ENCODE measurements around the gene CACNA1E. TPM values are rescaled to one million over a fixed set of nuclear protein-coding genes. Genes with fewer than 3 reads are reported as not detected.

CACNA1E gene
- total RNA-seq, 4 donors from 2014 or later = 0.47 to 0.83 TPM; not detected in 2

DNA sequence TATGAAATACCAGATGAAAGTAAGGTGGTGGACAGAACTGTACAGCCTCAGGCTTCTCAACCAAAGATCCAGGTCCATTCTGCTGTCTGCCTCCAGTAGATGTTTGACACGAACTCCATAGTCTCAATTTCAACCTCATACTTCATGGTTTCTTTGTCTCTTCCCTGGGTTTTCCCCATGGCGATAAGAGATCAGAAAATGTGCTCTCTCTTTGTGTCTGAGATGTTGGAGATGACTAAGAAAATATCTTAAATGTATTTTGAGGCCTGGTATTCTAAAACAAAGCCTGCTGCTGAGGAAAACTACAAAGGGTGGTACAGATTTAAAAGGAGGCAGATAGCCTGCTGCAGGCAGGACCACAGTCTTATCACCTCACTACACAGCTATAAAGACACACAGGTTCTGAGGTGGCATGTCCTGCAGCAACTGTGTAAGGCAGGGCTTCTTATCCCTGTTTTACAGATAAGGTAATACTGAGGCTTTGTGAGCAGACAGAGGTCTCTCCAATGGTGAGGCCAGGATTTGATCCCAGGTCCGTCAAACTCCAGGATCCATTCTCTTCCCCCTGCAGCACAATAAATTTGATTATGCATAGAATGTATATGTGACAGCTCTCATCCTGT is 40.0 kb upstream of the CACNA1E start:
- no peak overlapping the region for H3K27ac ChIP-seq
- H3K4me1 ChIP-seq = peaks cover 0 to 5% (median 2%) of the 10 kb centered on the region in 4 donors
- H3K9me3 ChIP-seq = no peaks in the 10 kb centered on the region
- TF ChIP-seq, protein P1, sequence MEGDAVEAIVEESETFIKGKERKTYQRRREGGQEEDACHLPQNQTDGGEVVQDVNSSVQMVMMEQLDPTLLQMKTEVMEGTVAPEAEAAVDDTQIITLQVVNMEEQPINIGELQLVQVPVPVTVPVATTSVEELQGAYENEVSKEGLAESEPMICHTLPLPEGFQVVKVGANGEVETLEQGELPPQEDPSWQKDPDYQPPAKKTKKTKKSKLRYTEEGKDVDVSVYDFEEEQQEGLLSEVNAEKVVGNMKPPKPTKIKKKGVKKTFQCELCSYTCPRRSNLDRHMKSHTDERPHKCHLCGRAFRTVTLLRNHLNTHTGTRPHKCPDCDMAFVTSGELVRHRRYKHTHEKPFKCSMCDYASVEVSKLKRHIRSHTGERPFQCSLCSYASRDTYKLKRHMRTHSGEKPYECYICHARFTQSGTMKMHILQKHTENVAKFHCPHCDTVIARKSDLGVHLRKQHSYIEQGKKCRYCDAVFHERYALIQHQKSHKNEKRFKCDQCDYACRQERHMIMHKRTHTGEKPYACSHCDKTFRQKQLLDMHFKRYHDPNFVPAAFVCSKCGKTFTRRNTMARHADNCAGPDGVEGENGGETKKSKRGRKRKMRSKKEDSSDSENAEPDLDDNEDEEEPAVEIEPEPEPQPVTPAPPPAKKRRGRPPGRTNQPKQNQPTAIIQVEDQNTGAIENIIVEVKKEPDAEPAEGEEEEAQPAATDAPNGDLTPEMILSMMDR (IDR thresholded peaks at IDR 0.05) = no peak
- no peaks in the 10 kb centered on the region for H3K27me3 ChIP-seq
- no peaks in the 10 kb centered on the region for H3K36me3 ChIP-seq
- DNase-seq = no peak
- H3K4me3 ChIP-seq = no peak overlapping the region

GRCh38 chr1:181445436-181445835 is 37.9 kb upstream of the CACNA1E start:
- TF ChIP-seq POLR2A (IDR thresholded peaks at IDR 0.05) = no peak
- TF ChIP-seq, protein P1 (IDR thresholded peaks at IDR 0.05) = no peak
- H3K9me3 ChIP-seq = no peaks in the 10 kb centered on the region
- DNase-seq = no peak
- H3K27ac ChIP-seq = no peak overlapping the region
- no peak overlapping the region for H3K4me3 ChIP-seq
- peaks cover 0 to 8% (median 2%) of the 10 kb centered on the region in 4 donors for H3K4me1 ChIP-seq
- no peaks in the 10 kb centered on the region for H3K36me3 ChIP-seq
- no peaks in the 10 kb centered on the region for H3K27me3 ChIP-seq

DNA sequence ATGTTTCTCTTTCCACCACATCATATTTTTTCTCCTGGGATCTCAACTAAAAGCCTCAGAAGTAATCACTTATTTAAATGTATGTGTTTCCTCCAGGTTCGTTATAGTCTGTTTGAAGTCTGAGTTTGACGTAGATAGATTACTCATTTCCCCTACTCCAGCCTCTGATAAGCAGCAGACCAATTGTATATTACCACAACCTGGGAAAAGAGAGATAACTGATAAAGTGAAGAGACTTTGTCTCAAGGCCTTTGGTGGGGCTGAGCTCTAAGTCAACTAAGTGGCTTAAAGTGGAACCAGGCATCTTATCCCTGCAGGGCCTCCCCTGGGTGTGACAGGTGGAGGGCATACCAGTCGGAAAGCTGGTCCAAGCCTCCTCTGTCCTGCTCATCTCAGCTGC is 34.9 kb upstream of the CACNA1E start:
- Histone ChIP-seq H3K27me3 (no peaks in the 10 kb centered on the region), H3K4me3 (no peak overlapping the region), H3K9me3 (no peaks in the 10 kb centered on the region), H3K36me3 (no peaks in the 10 kb centered on the region), H3K4me1 (peaks cover 0 to 4% (median 0%) of the 10 kb centered on the region in 4 donors), H3K27ac (no peak overlapping the region)
- no peak for TF ChIP-seq POLR2A (IDR thresholded peaks at IDR 0.05)
- TF ChIP-seq, protein P1 (IDR thresholded peaks at IDR 0.05) = no peak
- DNase-seq = no peak

GRCh38 chr1:181451661-181452230 is 31.6 kb upstream of the CACNA1E start:
- peaks cover 0 to 4% (median 0%) of the 10 kb centered on the region in 4 donors for H3K4me1 ChIP-seq
- no peak overlapping the region for H3K27ac ChIP-seq
- H3K36me3 ChIP-seq = no peaks in the 10 kb centered on the region
- DNase-seq = no peak
- H3K27me3 ChIP-seq = no peaks in the 10 kb centered on the region
- no peak for TF ChIP-seq POLR2A (IDR thresholded peaks at IDR 0.05)
- TF ChIP-seq, protein P1 (IDR thresholded peaks at IDR 0.05) = no peak
- H3K4me3 ChIP-seq = no peak overlapping the region
- H3K9me3 ChIP-seq = no peaks in the 10 kb centered on the region

DNA sequence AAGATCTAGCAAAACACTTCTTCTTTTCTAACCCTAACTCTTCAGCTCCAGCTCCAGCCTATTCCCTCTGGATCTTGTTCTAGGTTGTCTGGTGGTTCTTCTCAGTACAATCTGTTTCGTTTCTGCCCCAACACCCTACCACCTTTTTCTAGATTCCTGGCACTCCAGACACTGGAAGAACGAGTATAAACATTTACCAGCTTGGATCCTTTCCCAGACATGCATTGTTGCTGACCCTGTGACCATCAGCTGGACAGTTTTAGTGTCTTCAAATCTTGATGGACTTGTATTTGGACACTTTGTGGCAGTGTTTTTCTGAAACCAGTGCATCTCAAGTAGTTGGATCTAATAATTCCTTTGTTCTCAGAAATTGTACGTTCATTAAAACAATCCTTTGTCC is 30.6 kb upstream of the CACNA1E start:
- Histone ChIP-seq H3K27ac (no peak overlapping the region), H3K4me3 (no peak overlapping the region), H3K9me3 (peaks cover 0 to 4% (median 0%) of the 10 kb centered on the region in 4 donors), H3K27me3 (no peaks in the 10 kb centered on the region), H3K36me3 (no peaks in the 10 kb centered on the region), H3K4me1 (peaks cover 0 to 4% (median 0%) of the 10 kb centered on the region in 4 donors)
- DNase-seq = no peak
- TF ChIP-seq POLR2A (IDR thresholded peaks at IDR 0.05) = no peak
- TF ChIP-seq, protein P1 (IDR thresholded peaks at IDR 0.05) = no peak

Measured in Peyer's patch (tissue), 4 donors.